Caco-2 (cell line): ENCODE measurements around the gene GTPBP4. TPM values are rescaled to one million over a fixed set of nuclear protein-coding genes. Genes with fewer than 3 reads are reported as not detected.

ENCODE experiments used
- BruUV-seq: library from RNA; stranded (reverse); fragments of 400-500 nt; replicated peaks from 2 replicates; lab custom pipeline; 2021; lab: Mats Ljungman, UMichigan
- CTCF ChIA-PET: fragments of 300-600 bp; sonication (Branson Sonifier 250); formaldehyde crosslinking; loops from one replicate; lab custom pipeline; 2022; ENCODE audit warnings: antibody characterized with exemption; lab: Charles Lee
- POLR2A ChIA-PET: fragments of 300-600 bp; sonication (Branson Sonifier 250); formaldehyde crosslinking; loops from one replicate; lab custom pipeline; 2022; ENCODE audit warnings: antibody characterized with exemption; lab: Charles Lee
- DNase-seq, 2 experiments: peaks; one replicate each; pipeline versions ENCODE4 v3.0.0 to v3.0.0-alpha.2; 2020 to 2022
- H3K27me3 ChIP-seq: replicated peaks from 2 replicates; pipeline ENCODE4 v1.6.0; 2011; ENCODE audit warnings: low read length; ENCODE audit not compliant: control insufficient read depth, insufficient read depth
- H3K36me3 ChIP-seq: 2 replicates; pipeline ENCODE4 v1.5.1; 2011; ENCODE audit warnings: low read length; ENCODE audit not compliant: control insufficient read depth, insufficient read depth
- H3K4me1 ChIP-seq: fragments of 250-450 bp; sonication (Bioruptor Pico); 2 replicates; pipeline ENCODE4 v1.5.1; 2020; ENCODE audit warnings: mild to moderate bottlenecking
- H3K4me3 ChIP-seq: 2 replicates; pipeline ENCODE4 v1.5.1; 2011; ENCODE audit warnings: low read depth, mild to moderate bottlenecking, control low read depth, low read length
- H3K9me3 ChIP-seq: fragments of 250-450 bp; sonication (Bioruptor Pico); 2 replicates; pipeline ENCODE4 v1.5.1; 2020; ENCODE audit warnings: mild to moderate bottlenecking, moderate library complexity
- H3K27ac Mint-ChIP-seq: one replicate; pipeline ENCODE4 v1.8.0; 2022; ENCODE audit warnings: mixed read lengths; ENCODE audit not compliant: unreplicated experiment
- H3K27me3 Mint-ChIP-seq: one replicate; pipeline ENCODE4 v1.8.0; 2022; ENCODE audit warnings: mixed read lengths; ENCODE audit not compliant: insufficient read depth, unreplicated experiment
- H3K36me3 Mint-ChIP-seq: one replicate; pipeline ENCODE4 v1.8.0; 2022; ENCODE audit warnings: mild to moderate bottlenecking, mixed read lengths; ENCODE audit not compliant: insufficient read depth, unreplicated experiment
- H3K4me1 Mint-ChIP-seq: one replicate; pipeline ENCODE4 v1.8.0; 2022; ENCODE audit warnings: low read depth, mixed read lengths; ENCODE audit not compliant: unreplicated experiment
- H3K4me3 Mint-ChIP-seq: one replicate; pipeline ENCODE4 v1.8.0; 2022; ENCODE audit warnings: mild to moderate bottlenecking, moderate library complexity, mixed read lengths; ENCODE audit not compliant: unreplicated experiment
- H3K9me3 Mint-ChIP-seq: one replicate; pipeline ENCODE4 v1.8.0; 2022; ENCODE audit warnings: mixed read lengths; ENCODE audit not compliant: unreplicated experiment
- CTCF ChIP-seq, 2 experiments: fragments of 200-600 bp in 1 of 2; IDR thresholded peaks; 1 replicate in 1 of 2; 2 replicates in 1 of 2; pipeline versions ENCODE4 v1.5.1 to v1.8.0; 2011 to 2022; ENCODE audit warnings: antibody characterized with exemption in 1 of 2, control low read depth in 1 of 2, inconsistent platforms in 1 of 2, low read depth in 1 of 2, low read length in 1 of 2, mild to moderate bottlenecking in 1 of 2, moderate library complexity in 1 of 2; ENCODE audit not compliant: insufficient read depth in 1 of 2, severe bottlenecking in 1 of 2, unreplicated experiment in 1 of 2
- intact Hi-C: fragments of 100-400 bp; cut with micrococcal nuclease; formaldehyde crosslinking; loops from one replicate; pipeline ENCODE4 v1.10.0; 2022; ENCODE audit not compliant: unreplicated experiment
- total RNA-seq: library from RNA; stranded (reverse); gene quantifications from 2 replicates; pipeline ENCODE4 v1.2.3, GENCODE V29; 2022

GTPBP4 gene
- total RNA-seq, 1 experiment from 2014 or later: 202 TPM

DNA sequence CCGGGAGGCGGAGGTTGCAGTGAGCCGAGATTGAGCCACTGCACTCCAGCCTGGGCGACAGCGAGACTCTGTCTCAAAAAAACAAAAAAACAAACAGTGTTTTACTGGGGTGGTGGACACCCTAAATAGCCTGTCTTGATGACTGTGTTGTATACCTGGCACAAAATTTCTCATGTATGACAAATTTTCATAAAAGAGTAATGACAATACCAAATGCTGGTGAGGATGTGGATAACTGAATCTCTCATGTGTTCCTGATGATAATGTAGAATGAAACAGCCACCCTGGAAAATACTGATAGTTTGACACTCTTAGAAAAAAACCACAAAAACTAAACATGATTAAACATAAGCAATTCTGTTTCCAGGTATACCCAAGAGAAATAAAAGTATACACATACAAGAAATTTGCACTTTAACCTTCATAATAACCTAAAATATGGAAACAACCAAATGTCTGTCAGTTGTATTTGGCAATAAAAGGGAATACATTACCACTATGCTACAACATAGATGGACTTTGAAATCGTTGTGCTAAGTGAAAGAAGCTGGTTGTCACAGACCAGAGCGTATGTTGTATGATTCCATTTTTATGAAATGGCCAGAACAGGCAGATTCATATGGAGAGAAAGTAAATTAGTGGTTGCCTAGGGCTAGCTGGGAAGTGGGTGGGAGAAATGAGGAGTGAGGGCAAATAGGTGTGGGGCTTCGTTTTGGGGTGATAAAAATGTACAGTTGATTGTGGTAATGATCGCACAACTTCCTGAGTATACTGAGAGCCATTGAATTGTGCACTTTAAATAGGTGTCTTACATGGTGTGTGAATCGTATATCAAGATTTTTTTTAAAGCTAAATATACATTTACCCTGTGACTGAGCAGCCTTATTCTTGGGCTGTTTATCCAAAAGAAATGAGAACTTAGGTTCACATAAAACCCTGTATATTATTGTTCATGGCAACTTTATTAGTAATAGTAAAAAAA is 80.4 kb downstream of the GTPBP4 start:
- Mint-ChIP-seq H3K27ac (no peak overlapping the region), H3K4me3 (no peak overlapping the region), H3K36me3 (peaks cover 7% of the 10 kb centered on the region), H3K27me3 (no peaks in the 10 kb centered on the region), H3K4me1 (peaks cover 31% of the 10 kb centered on the region), H3K9me3 (peaks cover 9% of the 10 kb centered on the region)
- no peak for TF ChIP-seq CTCF (IDR thresholded peaks at IDR 0.05; ENCODE audit: insufficient read depth in 1 of 2, low read depth in 1 of 2, low read length in 1 of 2, severe bottlenecking in 1 of 2, unreplicated experiment in 1 of 2)
- DNase-seq: no peak
- POLR2A ChIA-PET: interaction anchor here (1.4 kb wide), 1 partner anchor 20 kb away, joined by 13 read pairs; the partner anchor contains the start of gene IDI1
- intact Hi-C loops: no loop called here
- Histone ChIP-seq H3K27me3 (no peaks in the 10 kb centered on the region), H3K36me3 (peaks cover 1% of the 10 kb centered on the region; the same call in 1 of the 2 replicates), H3K4me3 (no peak overlapping the region), H3K9me3 (0 out of 2 replicates have a peak, but pooled peaks cover 3% of the 10 kb centered on the region), H3K4me1 (peaks cover 17% of the 10 kb centered on the region)
- CTCF ChIA-PET: no interaction called here
- BruUV-seq: no TSS peak

Other genes with a start within 250 kb of the GTPBP4 start
- gene LARP4B, start 56.7 kb upstream of the GTPBP4 start, total RNA-seq: 230 and 235 TPM in 2 replicates
- gene IDI2, start 37.4 kb downstream of the GTPBP4 start, total RNA-seq: not detected in 2 replicates
- 121 and 133 TPM in 2 replicates for gene IDI1, start 60.7 kb downstream of the GTPBP4 start, total RNA-seq
- 20.6 and 22.9 TPM in 2 replicates for gene WDR37, start 68.0 kb downstream of the GTPBP4 start, total RNA-seq